ENCODE results near the gene TSPAN1.

DNA sequence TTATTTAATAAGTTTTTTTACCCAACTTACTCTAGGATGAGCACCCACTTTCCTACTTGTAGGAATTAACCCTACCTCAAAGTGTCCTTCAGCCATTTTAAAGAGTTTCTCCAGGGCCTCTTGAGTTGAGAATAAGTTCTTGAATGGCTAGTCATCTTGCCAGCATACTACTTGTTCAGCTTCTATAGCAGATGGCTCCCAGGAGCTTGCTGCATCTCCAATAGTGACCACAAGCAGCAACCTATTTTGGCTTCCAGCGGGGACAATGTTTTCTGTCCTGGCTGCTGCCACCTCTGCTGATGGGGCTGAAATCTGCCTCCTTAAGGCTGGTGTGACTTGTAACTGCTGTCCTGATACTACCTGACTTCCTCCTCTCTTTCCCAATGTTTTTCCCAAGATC, 21.7 kb upstream of the TSPAN1 start:
- TF ChIP-seq CTCF (IDR thresholded peaks at IDR 0.05) (no peak), TCF7L2 (IDR thresholded peaks at IDR 0.05; ENCODE audit: low read depth, low read length) (no peak), POLR2AphosphoS5 (IDR thresholded peaks at IDR 0.05; ENCODE audit: low read depth, low read length) (no peak)
- TF ChIP-seq, protein P1, sequence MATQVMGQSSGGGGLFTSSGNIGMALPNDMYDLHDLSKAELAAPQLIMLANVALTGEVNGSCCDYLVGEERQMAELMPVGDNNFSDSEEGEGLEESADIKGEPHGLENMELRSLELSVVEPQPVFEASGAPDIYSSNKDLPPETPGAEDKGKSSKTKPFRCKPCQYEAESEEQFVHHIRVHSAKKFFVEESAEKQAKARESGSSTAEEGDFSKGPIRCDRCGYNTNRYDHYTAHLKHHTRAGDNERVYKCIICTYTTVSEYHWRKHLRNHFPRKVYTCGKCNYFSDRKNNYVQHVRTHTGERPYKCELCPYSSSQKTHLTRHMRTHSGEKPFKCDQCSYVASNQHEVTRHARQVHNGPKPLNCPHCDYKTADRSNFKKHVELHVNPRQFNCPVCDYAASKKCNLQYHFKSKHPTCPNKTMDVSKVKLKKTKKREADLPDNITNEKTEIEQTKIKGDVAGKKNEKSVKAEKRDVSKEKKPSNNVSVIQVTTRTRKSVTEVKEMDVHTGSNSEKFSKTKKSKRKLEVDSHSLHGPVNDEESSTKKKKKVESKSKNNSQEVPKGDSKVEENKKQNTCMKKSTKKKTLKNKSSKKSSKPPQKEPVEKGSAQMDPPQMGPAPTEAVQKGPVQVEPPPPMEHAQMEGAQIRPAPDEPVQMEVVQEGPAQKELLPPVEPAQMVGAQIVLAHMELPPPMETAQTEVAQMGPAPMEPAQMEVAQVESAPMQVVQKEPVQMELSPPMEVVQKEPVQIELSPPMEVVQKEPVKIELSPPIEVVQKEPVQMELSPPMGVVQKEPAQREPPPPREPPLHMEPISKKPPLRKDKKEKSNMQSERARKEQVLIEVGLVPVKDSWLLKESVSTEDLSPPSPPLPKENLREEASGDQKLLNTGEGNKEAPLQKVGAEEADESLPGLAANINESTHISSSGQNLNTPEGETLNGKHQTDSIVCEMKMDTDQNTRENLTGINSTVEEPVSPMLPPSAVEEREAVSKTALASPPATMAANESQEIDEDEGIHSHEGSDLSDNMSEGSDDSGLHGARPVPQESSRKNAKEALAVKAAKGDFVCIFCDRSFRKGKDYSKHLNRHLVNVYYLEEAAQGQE (IDR thresholded peaks at IDR 0.05; ENCODE audit: insufficient read depth in 1 of 2, low read depth in 2 of 2, low read length in 1 of 2) = no peak
